ENCODE measurements around the gene KRTAP5-3.
"Not testable (repeated sequence)": the region's sequence is repeated elsewhere in the genome, so short reads cannot be mapped to it uniquely, and the experiment has no call there.

KRTAP5-3 gene

DNA sequence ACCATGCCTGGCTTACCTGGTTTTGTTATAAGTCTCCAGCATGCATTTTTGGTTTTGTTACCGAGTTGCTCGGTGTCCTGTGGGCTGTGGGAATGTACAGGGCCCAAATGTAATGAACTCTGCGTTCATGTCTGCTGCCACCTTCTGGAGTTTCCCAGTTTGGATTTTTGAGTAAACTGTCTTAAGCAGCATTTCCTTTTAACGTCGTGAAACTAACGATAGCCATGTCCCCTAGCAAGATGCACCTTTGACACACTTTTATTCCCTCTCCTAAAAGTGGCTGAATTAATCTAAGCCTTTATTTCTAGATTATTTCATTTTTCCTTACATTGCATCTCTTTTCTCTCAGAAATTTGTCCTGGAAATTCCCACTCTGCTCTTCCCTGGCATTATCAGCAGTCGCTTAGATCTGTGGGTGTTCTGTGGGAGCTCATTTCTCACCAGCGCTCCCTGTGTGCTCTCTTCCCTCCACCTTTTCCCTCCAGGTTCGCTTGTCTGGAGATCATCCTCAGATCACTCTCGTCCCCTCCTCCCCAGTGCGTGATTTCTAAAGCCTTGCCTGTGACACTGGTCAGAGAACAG is 12.2 kb downstream of the KRTAP5-3 start:
- ATAC-seq (ENCODE audit: low read depth); H3K36me3 Mint-ChIP-seq; H3K9me3 Mint-ChIP-seq; DNase-seq (ENCODE audit: low spot score in 2 of 2); H3K4me3 Mint-ChIP-seq; H3K27me3 Mint-ChIP-seq: not testable (repeated sequence)
- peaks cover 13% of the 10 kb centered on the region for H3K4me1 Mint-ChIP-seq
- H3K27ac Mint-ChIP-seq, result peak overlapping the region; percentile 18

DNA sequence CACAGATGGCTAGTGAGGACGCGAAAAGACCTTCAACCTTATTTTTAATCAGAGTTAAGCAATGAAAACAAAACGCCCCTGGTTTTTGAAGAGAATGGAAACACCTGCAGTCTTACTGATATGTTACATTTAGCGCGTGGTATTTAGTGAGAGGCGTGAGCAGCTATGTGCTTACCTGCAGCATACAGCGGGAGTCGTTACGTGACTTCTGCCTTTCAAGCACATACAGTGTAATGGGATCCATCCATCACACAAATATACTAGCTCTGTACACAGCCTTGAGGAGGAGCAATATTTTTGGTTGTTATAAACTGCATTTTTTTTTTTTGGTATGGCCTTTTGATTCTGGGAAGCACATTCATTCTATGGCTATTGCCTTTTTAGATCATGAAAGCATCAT is 15.6 kb downstream of the KRTAP5-3 start:
- Mint-ChIP-seq H3K27me3 (peaks cover 8% of the 10 kb centered on the region), H3K27ac (no peak overlapping the region), H3K4me3 (no peak overlapping the region), H3K4me1 (peaks cover 23% of the 10 kb centered on the region), H3K9me3 (peaks cover 7% of the 10 kb centered on the region), H3K36me3 (peaks cover 10% of the 10 kb centered on the region)
- DNase-seq (ENCODE audit: low spot score in 2 of 2), result no peak
- no peak for ATAC-seq (ENCODE audit: low read depth)

DNA sequence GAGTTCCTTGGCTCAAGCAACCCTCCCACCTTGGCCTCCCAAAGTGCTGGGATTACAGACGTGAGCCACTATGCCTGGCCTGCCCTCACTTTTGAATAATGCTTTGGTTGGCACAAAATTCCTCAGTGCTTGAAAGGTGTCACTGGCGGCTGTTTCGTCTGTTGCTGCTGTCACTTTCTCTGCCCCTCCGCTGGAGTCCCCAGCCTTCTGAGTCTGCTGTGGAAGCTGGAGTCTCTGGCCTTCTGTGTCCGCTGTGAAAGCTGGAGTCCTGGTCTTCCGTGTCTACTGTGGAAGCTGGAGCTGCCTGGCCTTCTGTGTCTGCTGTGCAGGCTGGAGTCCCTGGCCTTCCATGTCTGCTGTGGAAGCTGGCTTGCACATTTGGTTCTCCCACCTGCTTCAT is 18.3 kb downstream of the KRTAP5-3 start:
- H3K4me3 Mint-ChIP-seq, result peak overlapping the region; percentile 43
- peaks cover 23% of the 10 kb centered on the region for H3K4me1 Mint-ChIP-seq
- H3K9me3 Mint-ChIP-seq, result peaks cover 7% of the 10 kb centered on the region
- H3K27ac Mint-ChIP-seq, result no peak overlapping the region
- no peak for DNase-seq (ENCODE audit: low spot score in 2 of 2)
- peaks cover 5% of the 10 kb centered on the region for H3K36me3 Mint-ChIP-seq
- ATAC-seq (ENCODE audit: low read depth), result no peak
- peaks cover 3% of the 10 kb centered on the region for H3K27me3 Mint-ChIP-seq

DNA sequence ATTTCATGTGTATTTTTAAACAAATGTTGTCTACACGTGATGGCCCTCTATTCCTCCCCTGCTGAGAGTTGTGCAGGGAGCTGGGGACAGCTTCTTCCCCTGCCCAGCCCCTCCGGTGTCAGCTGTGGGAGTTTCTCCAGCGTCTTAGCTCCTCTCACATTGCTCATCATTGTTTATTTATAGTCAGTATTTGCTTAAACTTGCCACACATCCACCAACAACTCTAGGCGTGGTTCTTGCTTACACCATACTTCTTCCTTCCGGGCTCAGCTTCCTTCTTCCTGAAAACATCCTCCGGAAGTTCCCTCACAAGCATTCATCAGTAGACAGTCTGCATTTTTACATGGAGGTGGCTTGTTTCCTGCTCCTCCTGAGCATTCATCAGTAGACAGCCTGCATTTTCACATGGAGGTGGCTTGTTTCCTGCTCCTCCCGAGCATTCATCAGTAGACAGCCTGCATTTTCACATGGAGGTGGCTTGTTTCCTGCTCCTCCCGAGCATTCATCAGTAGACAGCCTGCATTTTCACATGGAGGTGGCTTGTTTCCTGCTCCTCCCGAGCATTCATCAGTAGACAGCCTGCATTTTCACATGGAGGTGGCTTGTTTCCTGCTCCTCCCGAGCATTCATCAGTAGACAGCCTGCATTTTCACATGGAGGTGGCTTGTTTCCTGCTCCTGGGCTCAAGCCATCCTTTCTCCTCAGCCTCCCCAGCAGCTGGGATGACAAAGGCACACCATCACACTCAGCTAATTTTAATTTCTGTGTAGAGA is 18.9 kb downstream of the KRTAP5-3 start:
- DNase-seq (ENCODE audit: low spot score in 2 of 2); H3K27me3 Mint-ChIP-seq; H3K9me3 Mint-ChIP-seq; H3K36me3 Mint-ChIP-seq: not testable (repeated sequence)
- peaks cover 23% of the 10 kb centered on the region for H3K4me1 Mint-ChIP-seq
- H3K27ac Mint-ChIP-seq, result peak overlapping the region; percentile 91
- peak; percentile 94 for ATAC-seq (ENCODE audit: low read depth)
- peak overlapping the region; percentile 80 for H3K4me3 Mint-ChIP-seq

DNA sequence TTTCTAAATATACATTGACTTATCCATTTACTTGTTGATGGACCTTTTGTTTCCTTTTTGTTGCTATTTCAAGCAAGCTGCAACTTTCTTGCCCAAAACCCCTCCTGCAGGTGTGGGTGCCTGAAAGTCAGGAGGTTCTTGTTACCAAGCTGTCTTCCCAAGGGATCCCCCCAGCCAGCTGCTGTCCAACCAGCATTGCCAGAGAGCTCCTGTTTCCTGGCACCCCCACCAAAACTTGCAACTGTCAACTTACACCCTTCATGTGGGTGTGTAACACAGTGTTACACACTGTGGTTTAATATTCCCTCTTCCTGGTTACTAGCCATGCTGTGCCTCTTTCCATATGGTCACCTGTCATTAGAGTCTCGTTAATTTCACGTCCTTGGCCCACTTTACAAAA is 21.6 kb downstream of the KRTAP5-3 start:
- Mint-ChIP-seq H3K27me3 (peaks cover 3% of the 10 kb centered on the region), H3K4me3 (peak overlapping the region; percentile 16), H3K9me3 (peaks cover 7% of the 10 kb centered on the region), H3K36me3 (peaks cover 5% of the 10 kb centered on the region), H3K27ac (no peak overlapping the region), H3K4me1 (peaks cover 31% of the 10 kb centered on the region)
- ATAC-seq (ENCODE audit: low read depth) (no peak), DNase-seq (ENCODE audit: low spot score in 2 of 2) (no peak)

DNA sequence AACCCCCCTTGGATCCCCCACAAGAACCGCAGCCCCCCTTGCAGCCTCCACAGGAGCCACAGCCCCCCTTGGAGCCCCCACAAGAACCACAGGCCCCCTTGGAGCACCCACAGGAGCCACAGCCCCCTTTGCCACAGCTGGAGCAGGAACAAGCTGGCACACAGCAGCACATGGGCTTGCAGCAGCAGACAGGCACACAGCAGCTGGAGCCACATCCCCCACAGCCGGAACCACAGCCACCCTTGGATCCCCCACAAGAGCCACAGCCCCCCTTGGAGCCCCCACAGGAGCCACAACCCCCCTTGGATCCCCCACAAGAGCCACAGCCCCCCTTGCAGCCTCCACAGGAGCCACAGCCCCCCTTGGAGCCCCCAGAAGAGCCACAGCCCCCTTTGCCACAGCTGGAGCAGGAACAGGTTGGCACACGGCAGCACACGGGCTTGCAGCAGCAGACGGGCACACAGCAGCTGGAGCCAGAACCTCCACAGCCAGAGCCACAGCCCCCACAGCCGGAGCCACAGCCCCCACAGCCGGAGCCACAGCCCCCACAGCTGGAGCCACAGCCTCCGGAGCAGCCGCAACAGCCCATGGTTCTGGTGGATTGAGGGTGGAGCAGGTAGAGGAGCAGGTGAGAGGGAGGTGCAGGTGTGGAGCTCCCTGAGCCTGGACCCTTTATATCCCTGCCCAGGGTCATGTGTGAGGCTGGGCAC is 23.4 kb downstream of the KRTAP5-3 start, which contains the start of gene KRTAP5-1:
Gene KRTAP5-1, minus strand, starts transcription at position 623 of the 710 bp plus-strand sequence. Its CDS starts 34 bp downstream, at position 589.
- DNase-seq (ENCODE audit: low spot score in 2 of 2); H3K9me3 Mint-ChIP-seq; ATAC-seq (ENCODE audit: low read depth); H3K27ac Mint-ChIP-seq; H3K27me3 Mint-ChIP-seq; H3K36me3 Mint-ChIP-seq: not testable (repeated sequence)
- Mint-ChIP-seq H3K4me1 (peaks cover 29% of the 10 kb centered on the region), H3K4me3 (peak within 1 kb of the TSS; percentile 55)

DNA sequence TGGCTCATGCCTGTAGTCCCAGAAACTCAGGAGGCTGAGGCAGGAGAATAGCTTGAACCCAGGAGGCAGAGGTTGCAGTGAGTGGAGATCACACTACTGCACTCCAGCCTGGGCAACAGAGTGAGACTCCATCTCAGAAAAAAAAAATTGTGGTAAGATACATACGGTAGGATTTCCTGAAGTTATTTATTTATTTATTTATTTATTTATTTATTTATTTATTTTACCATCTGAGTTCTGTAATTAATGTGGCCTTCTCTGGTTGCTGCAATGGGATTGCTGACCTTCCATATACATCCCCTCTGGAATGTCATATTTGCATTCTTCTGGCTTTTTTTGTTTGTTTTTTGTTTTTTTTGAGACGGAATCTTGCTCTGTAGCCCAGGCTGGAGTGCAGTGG is 25.4 kb downstream of the KRTAP5-3 start:
- peaks cover 23% of the 10 kb centered on the region for H3K4me1 Mint-ChIP-seq
- not testable (repeated sequence) for H3K27me3 Mint-ChIP-seq; H3K36me3 Mint-ChIP-seq; ATAC-seq (ENCODE audit: low read depth); H3K27ac Mint-ChIP-seq; H3K4me3 Mint-ChIP-seq; H3K9me3 Mint-ChIP-seq; DNase-seq (ENCODE audit: low spot score in 2 of 2)

DNA sequence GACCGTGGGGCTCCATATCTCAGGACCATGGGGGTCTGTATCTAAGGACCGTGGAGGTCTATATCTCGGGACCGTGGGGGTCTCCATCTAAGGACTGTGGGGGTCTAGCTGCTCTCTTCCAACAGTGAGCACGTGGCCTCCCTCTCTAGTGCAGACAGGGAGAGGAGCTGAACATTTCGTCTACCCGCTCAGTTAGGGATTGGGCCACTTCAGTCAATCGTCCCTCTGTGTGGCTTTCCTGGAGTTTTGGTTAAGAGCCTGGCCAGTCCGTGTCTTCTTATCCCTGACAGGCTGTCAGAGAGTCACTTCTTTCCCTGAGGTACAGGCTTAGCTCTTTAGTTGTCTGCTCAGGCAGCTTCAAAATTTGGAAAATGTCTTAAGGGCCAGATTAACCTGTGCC is 26.3 kb downstream of the KRTAP5-3 start:
- Mint-ChIP-seq H3K27me3 (peaks cover 3% of the 10 kb centered on the region), H3K36me3 (peaks cover 7% of the 10 kb centered on the region), H3K27ac (no peak overlapping the region), H3K4me3 (no peak overlapping the region), H3K4me1 (peaks cover 23% of the 10 kb centered on the region), H3K9me3 (peaks cover 4% of the 10 kb centered on the region)
- DNase-seq (ENCODE audit: low spot score in 2 of 2) (no peak), ATAC-seq (ENCODE audit: low read depth) (no peak)

DNA sequence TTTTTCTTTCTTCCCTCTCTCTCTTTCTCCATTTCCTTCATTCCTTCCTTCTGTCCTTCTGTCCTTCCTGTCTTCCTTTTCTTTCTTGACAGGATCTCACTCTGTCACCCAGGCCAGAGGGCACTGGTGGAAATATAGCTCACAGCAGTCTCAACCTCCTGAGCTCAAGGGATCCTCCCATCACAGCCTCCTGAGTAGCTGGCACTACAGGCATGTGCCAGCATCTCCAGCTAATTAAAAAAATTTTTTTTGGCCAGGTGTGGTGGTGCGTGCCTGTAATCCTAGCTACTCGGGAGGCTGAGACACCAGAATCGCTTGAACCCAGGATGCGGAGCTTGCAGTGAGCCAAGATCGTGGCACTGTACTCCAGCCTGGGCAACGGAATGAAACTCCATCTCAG is 31.4 kb downstream of the KRTAP5-3 start:
- H3K4me3 Mint-ChIP-seq, result no peak overlapping the region
- DNase-seq (ENCODE audit: low spot score in 2 of 2), result no peak
- peaks cover 7% of the 10 kb centered on the region for H3K36me3 Mint-ChIP-seq

DNA sequence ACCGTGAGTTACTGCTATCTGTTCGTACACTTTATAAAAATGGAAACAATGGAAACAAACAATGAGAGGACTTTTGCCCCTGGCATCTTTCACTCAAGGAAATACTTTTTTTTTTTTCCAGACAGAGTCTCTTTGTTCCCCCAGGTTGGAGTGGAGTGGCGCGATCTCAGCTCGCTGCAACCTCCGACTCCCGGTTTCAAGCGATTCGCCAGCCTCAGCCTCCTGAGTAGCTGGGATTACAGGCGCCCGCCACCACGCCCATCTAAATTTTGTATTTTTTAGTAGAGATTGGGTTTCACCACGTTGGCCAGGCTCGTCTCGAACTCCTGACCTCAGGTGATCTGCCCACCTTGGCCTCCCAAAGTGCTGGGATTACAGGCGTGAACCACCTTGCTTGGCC is 32.5 kb downstream of the KRTAP5-3 start:
- not testable (repeated sequence) for H3K27me3 Mint-ChIP-seq; ATAC-seq (ENCODE audit: low read depth); H3K36me3 Mint-ChIP-seq; DNase-seq (ENCODE audit: low spot score in 2 of 2); H3K9me3 Mint-ChIP-seq; H3K27ac Mint-ChIP-seq
- H3K4me1 Mint-ChIP-seq, result peaks cover 10% of the 10 kb centered on the region
- peak overlapping the region; percentile 54 for H3K4me3 Mint-ChIP-seq

More for the DNA sequence above, 31.4 kb downstream of the KRTAP5-3 start:
- ATAC-seq (ENCODE audit: low read depth), result no peak
- H3K4me1 Mint-ChIP-seq, result peaks cover 13% of the 10 kb centered on the region
- peaks cover 4% of the 10 kb centered on the region for H3K9me3 Mint-ChIP-seq
- peaks cover 7% of the 10 kb centered on the region for H3K27me3 Mint-ChIP-seq
- no peak overlapping the region for H3K27ac Mint-ChIP-seq

DNA sequence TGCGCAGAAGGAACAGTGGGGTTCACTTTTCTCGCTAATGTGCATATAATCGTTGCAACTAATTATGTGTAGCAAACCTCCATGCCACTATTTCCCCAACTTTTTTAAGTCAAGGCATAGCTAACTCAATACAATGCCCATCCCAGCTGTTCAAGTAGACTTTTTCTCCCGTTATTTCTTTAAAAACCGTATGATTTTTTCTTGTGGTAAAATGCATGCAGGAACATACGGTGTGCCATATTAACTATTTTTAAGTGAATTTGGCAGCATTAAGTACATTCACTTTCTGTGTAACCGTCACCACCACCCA is 33.4 kb downstream of the KRTAP5-3 start:
- Mint-ChIP-seq H3K27me3 (peaks cover 7% of the 10 kb centered on the region), H3K4me1 (peaks cover 10% of the 10 kb centered on the region), H3K4me3 (peak overlapping the region; percentile 54), H3K27ac (no peak overlapping the region), H3K36me3 (peaks cover 6% of the 10 kb centered on the region), H3K9me3 (peaks cover 4% of the 10 kb centered on the region)
- no peak for DNase-seq (ENCODE audit: low spot score in 2 of 2)
- no peak for ATAC-seq (ENCODE audit: low read depth)

DNA sequence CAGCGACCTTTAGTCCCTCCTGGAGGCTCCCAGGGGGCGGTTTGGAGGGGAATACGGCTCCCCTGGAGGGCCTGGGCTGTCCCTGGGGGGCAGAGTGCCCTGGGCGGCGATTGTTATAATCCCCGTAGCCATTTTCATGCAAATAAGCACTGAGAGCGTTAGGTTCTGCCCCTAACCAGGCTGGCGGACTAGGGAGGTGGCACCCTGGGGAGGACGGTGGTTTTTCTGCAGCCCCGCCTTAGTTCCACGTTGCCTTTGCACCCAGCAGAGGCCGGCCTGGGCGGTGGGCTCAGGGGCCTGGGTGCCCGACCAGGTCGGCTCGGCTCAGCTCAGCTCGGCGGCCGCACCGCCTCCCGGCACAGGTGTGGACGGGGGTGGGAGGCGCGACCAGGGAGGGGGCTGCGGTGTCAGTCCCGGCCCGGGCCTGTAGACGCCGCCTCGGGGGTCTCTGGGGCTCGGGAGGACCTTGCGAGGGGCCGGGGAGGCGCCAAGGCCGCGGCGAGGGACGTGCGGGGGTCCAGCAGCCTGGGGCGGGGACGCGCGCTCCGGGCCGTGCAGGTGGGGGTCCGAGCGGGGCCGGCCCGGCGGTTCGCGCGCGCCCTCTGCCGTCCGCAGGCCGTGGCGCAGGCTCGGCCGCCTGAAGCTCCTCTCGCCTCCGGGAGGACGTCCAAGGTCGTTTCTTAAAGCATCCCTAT is 33.9 kb downstream of the KRTAP5-3 start:
- H3K9me3 Mint-ChIP-seq, result peaks cover 4% of the 10 kb centered on the region
- peak overlapping the region; percentile 93 for H3K4me3 Mint-ChIP-seq
- DNase-seq (ENCODE audit: low spot score in 2 of 2) (peak; percentile 81 to 84), ATAC-seq (ENCODE audit: low read depth) (peak; percentile 68)
- peaks cover 13% of the 10 kb centered on the region for H3K4me1 Mint-ChIP-seq
- H3K27me3 Mint-ChIP-seq, result peaks cover 7% of the 10 kb centered on the region
- peaks cover 6% of the 10 kb centered on the region for H3K36me3 Mint-ChIP-seq
- H3K27ac Mint-ChIP-seq, result peak overlapping the region; percentile 96

DNA sequence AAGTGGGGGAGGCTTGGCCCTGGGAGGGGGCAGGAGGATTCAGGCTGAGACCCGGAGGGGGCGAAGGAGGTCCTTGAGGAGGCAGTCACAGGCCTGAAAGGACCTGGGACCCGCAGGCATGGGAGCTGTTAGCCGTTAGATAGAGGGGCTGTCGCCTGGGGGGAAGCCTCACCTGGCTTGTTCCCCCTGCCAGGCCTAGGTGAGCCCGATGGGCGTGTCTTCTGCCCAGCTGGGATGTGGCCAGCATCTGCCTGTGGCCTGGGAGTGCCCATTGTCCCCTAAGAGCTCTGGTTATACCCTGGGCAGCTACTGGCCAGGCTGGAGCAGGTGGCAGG is 34.4 kb downstream of the KRTAP5-3 start:
- DNase-seq (ENCODE audit: low spot score in 2 of 2) (peak in 1 of 2 donors; percentile 77), ATAC-seq (ENCODE audit: low read depth) (peak; percentile 6)
- H3K4me3 Mint-ChIP-seq, result peak overlapping the region; percentile 93
- H3K27ac Mint-ChIP-seq, result peak overlapping the region; percentile 96
- H3K9me3 Mint-ChIP-seq, result peaks cover 3% of the 10 kb centered on the region
- peaks cover 4% of the 10 kb centered on the region for H3K36me3 Mint-ChIP-seq
- peaks cover 9% of the 10 kb centered on the region for H3K27me3 Mint-ChIP-seq
- peaks cover 16% of the 10 kb centered on the region for H3K4me1 Mint-ChIP-seq
